ENCODE measurements around the gene SCEL.

SCEL gene

DNA sequence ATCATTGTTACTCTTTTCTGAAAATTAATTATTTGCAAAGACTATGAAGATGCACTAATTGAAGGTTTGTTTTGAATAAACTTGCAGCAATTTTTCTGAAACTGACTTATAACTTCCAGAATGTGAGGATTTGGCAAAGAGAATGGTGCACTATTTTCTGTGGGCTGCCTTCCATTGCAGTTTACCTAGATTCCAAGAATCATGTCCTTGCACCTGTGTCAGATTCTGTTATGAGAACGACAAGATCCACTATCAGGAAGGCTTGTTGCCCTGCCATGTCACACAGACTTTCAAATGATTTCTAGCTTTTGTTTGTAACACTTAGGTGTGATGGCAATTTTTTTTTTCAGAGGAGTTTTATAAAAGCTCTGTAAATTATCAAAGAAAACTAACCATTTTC is 156.4 kb downstream of the SCEL start:
- no peak for DNase-seq

DNA sequence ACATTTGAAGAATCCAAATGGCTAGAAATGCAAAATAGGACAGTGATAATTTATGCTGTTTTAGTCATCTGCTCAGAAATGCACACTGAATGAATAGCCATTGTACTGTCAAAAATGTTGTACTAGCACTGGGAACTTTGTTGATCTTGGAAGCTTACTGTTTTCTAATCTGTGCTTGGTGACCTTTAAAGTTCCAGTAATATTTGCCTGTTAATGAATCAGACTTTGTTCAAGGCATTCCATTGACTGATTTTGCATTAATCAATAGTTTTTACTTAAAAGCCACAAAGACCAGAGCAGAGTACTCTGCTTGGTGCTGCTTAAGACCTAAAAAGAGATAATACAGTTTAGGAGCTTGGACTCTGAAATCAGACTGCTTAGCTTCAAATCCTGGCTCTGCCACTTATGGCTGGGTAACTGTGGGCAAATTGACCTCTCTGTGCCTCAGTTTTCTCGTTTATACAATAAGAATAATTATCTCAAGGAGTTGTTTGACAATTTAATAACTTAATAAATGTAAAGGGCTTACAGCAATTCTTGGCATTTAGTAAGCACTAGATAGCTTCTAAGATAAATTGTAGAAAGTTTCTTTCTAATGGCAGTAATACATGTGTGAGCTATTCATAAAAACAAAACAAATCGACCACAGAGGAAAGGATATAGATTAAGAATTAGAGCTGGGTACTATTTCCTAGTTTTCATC is 157.4 kb downstream of the SCEL start:
- DNase-seq: no peak

- no peak for DNase-seq
Observed at GRCh38 chr13:77693449-77693940, 158.0 kb downstream of the SCEL start.
